GM12878 (cell line): ENCODE measurements around the gene ARL4C. TPM values are rescaled to one million over a fixed set of nuclear protein-coding genes. Genes with fewer than 3 reads are reported as not detected.

Source experiments
- ATAC-seq: fragments of 200-7000 bp; cut with Tn5 transposase; 3 replicates; pipeline ENCODE4 v1.9.1; 2020; ENCODE audit warnings: mild to moderate bottlenecking, moderate library complexity
- BruUV-seq: library from RNA; stranded (reverse); fragments of 400-500 nt; replicated peaks from 2 replicates; lab custom pipeline; 2021; lab: Mats Ljungman, UMichigan
- CTCF ChIA-PET: fragments of 300-600 bp; sonication (Branson Sonifier 250); formaldehyde crosslinking; extraction: SDS; loops from one replicate; lab custom pipeline; 2021; ENCODE audit warnings: inconsistent platforms; lab: Yijun Ruan, JAX
- POLR2A ChIA-PET: fragments of 350-600 bp; formaldehyde crosslinking; extraction: SDS; loops from one replicate; lab custom pipeline; 2021; ENCODE audit warnings: inconsistent platforms; lab: Charles Lee
- RAD21 ChIA-PET: fragments of 300-600 bp; sonication (Branson Sonifier 250); formaldehyde crosslinking; loops from one replicate; lab custom pipeline; 2023; ENCODE audit warnings: antibody characterized with exemption; ENCODE audit not compliant: unreplicated experiment; lab: Charles Lee
- SMC1A ChIA-PET: fragments of 300-600 bp; sonication (Branson Sonifier 250); formaldehyde crosslinking; loops from one replicate; lab custom pipeline; 2023; ENCODE audit not compliant: unreplicated experiment, uncharacterized antibody; lab: Charles Lee
- DNase-seq: peaks from one replicate; pipeline ENCODE4 v3.0.0-alpha.2; 2011; ENCODE audit warnings: low read depth, low spot score
- FAIRE-seq: peaks from 3 replicates; lab custom pipeline; 2011; peaks lifted over from hg19 to GRCh38; lab: Jason Lieb, UNC
- H2AFZ ChIP-seq: 2 replicates; pipeline ENCODE4 v1.6.0; 2011; ENCODE audit warnings: low read depth, low read length, control low read depth; ENCODE audit not compliant: control insufficient read depth
- H3K27ac ChIP-seq: 2 replicates; pipeline ENCODE4 v1.5.1; 2011; ENCODE audit warnings: control low read depth; ENCODE audit not compliant: control insufficient read depth, insufficient read depth
- H3K27me3 ChIP-seq, 2 experiments: replicated peaks in 1 of 2; 2 replicates each; pipeline versions ENCODE4 v1.6.0 to v1.6.1; 2011; ENCODE audit warnings: low read length in 1 of 2; ENCODE audit not compliant: control insufficient read depth in 2 of 2, insufficient read depth in 2 of 2
- H3K36me3 ChIP-seq, 2 experiments: 2 replicates each; pipeline ENCODE4 v1.5.1; 2011; ENCODE audit warnings: low read length in 1 of 2; ENCODE audit not compliant: control insufficient read depth in 2 of 2, insufficient read depth in 2 of 2
- H3K4me1 ChIP-seq: 2 replicates; pipeline ENCODE4 v1.6.1; 2011; ENCODE audit warnings: mild to moderate bottlenecking, low read length, moderate library complexity, mixed read lengths; ENCODE audit not compliant: control insufficient read depth, insufficient read depth
- H3K4me2 ChIP-seq: 2 replicates; pipeline ENCODE4 v1.6.0; 2011; ENCODE audit warnings: control low read depth; ENCODE audit not compliant: control insufficient read depth, insufficient read depth
- H3K4me3 ChIP-seq: fragments of 200-600 bp; sonication (generic); 2 replicates; pipeline ENCODE4 v1.5.1; 2016
- H3K79me2 ChIP-seq: 2 replicates; pipeline ENCODE4 v1.6.0; 2011; ENCODE audit warnings: low read length; ENCODE audit not compliant: control insufficient read depth, insufficient read depth
- H3K9ac ChIP-seq: 2 replicates; pipeline ENCODE4 v1.8.0; 2011; ENCODE audit warnings: low read length, control low read depth, mixed read lengths; ENCODE audit not compliant: control insufficient read depth, insufficient read depth
- H3K9me3 ChIP-seq: replicated peaks from 3 replicates; pipeline ENCODE4 v1.5.1; 2011; ENCODE audit warnings: mild to moderate bottlenecking, low read length; ENCODE audit not compliant: control insufficient read depth, insufficient read depth
- H4K20me1 ChIP-seq: 2 replicates; pipeline ENCODE4 v1.6.0; 2011; ENCODE audit not compliant: control insufficient read depth, insufficient read depth
- ETV6 ChIP-seq, 2 experiments: fragments of 450-650 bp in 1 of 2; IDR thresholded peaks in 1 of 2; conservative IDR thresholded peaks in 1 of 2; 2 replicates each; pipeline ENCODE4 v1.6.1; 2014; ENCODE audit warnings: antibody characterized with exemption in 1 of 2, borderline replicate concordance in 1 of 2, low read depth in 1 of 2, mild to moderate bottlenecking in 1 of 2, moderate library complexity in 1 of 2
- FOS ChIP-seq: IDR thresholded peaks from 3 replicates; pipeline ENCODE4 v1.6.1; 2011; ENCODE audit warnings: borderline replicate concordance; ENCODE audit not compliant: insufficient read length; ENCODE audit errors: extremely low read depth
- KDM1A ChIP-seq: fragments of 200-600 bp; sonication (generic); IDR thresholded peaks from 2 replicates; pipeline ENCODE4 v1.6.1; 2016; ENCODE audit warnings: borderline replicate concordance
- MTA3 ChIP-seq: IDR thresholded peaks from 2 replicates; pipeline ENCODE4 v1.6.1; 2012; ENCODE audit warnings: low read length, inconsistent platforms, borderline replicate concordance
- MYB ChIP-seq: fragments of 150-350 bp; IDR thresholded peaks from 2 replicates; pipeline ENCODE4 v1.6.1; 2014; ENCODE audit warnings: mild to moderate bottlenecking, low read depth, low read length, borderline replicate concordance
- POLR2AphosphoS5 ChIP-seq: IDR thresholded peaks from 2 replicates; pipeline ENCODE4 v1.6.1; 2011; ENCODE audit warnings: mild to moderate bottlenecking, low read length, inconsistent platforms
- RAD51 ChIP-seq: fragments of 450-650 bp; IDR thresholded peaks from 2 replicates; pipeline ENCODE4 v1.6.1; 2016; ENCODE audit warnings: moderate library complexity, mild to moderate bottlenecking, inconsistent platforms
- SREBF2 ChIP-seq: IDR thresholded peaks from 2 replicates; pipeline ENCODE4 v1.6.1; 2012; ENCODE audit warnings: mild to moderate bottlenecking, low read length
- STAT1 ChIP-seq: fragments of 450-650 bp; conservative IDR thresholded peaks from 2 replicates; pipeline ENCODE4 v1.6.1; 2014; ENCODE audit warnings: antibody characterized with exemption, mild to moderate bottlenecking
- STAT3 ChIP-seq: IDR thresholded peaks from 2 replicates; pipeline ENCODE4 v1.6.1; 2011; ENCODE audit warnings: low read depth, low read length, improper control_type of control experiment
- whole genome bisulfite sequencing: methylation state at CpG from one replicate; pipeline ENCODE4 v1.1.6; 2016; ENCODE audit warnings: low lambda C conversion rate; ENCODE audit not compliant: insufficient replicate concordance, insufficient coverage; ENCODE audit errors: missing lambda C conversion rate; 5-methylcytosine and 5-hydroxymethylcytosine counted together
- in situ Hi-C: fragments of 300-500 bp; cut with MboI; formaldehyde crosslinking; loops from 9 replicates; pipeline ENCODE4 v1.14.3; 2018; ENCODE audit warnings: mixed read lengths
- intact Hi-C: fragments of 100-400 bp; cut with micrococcal nuclease; formaldehyde crosslinking; loops from one replicate; pipeline ENCODE4 v1.14.2; 2022; ENCODE audit not compliant: unreplicated experiment
- polyA plus RNA-seq, 11 experiments: library from polyadenylated mRNA; depleted of rRNA in 4 of 11; unstranded in 6 of 11; stranded (reverse) in 5 of 11; fragments of >200 nt; fragmentation: Nextera tagmentation in 4 of 11; fragmentation: Illumina TruSeq in 1 of 11; extraction: Ambion mirVana in 4 of 11; extraction: Trizol in 1 of 11; gene quantifications; 1 replicate in 1 of 11; 2 replicates in 10 of 11; pipeline versions ENCODE4 v1.2.1 to v1.2.3, GENCODE V29; 2011 to 2016; ENCODE audit warnings: inconsistent platforms in 2 of 11, missing spikeins in 2 of 11, low read depth in 1 of 11
- total RNA-seq, 4 experiments: library from RNA; depleted of rRNA in 3 of 4; stranded (reverse); fragments of >200 nt in 3 of 4; fragmentation: Illumina TruSeq in 1 of 4; extraction: Trizol in 1 of 4; gene quantifications; 2 replicates each; pipeline versions ENCODE4 v1.2.1 to v1.2.3, GENCODE V29; 2013 to 2021
- TF ChIP-seq, protein P1 (sequence below): fragments of 450-650 bp; IDR thresholded peaks from 2 replicates; pipeline ENCODE4 v1.6.1; 2016; ENCODE audit warnings: mild to moderate bottlenecking, moderate library complexity, borderline replicate concordance
- TF ChIP-seq, protein P2 (sequence below): IDR thresholded peaks from 2 replicates; pipeline ENCODE4 v1.6.1; 2011; ENCODE audit warnings: low read depth, mild to moderate bottlenecking, low read length, moderate library complexity, borderline replicate concordance; ENCODE audit errors: extremely low read depth
- TF ChIP-seq, protein P3 (sequence below): fragments of 450-650 bp; IDR thresholded peaks from 2 replicates; pipeline ENCODE4 v1.6.1; 2017; ENCODE audit warnings: mild to moderate bottlenecking, low read depth, inconsistent platforms; ENCODE audit not compliant: poor library complexity, severe bottlenecking

ARL4C gene
- total and polyA plus RNA-seq, 10 of the 15 experiments (the other 5 are each of a cell fraction or from before 2014, with no cell fraction given): 0.03 to 0.72 (median 0.06) TPM; not detected in 4

DNA sequence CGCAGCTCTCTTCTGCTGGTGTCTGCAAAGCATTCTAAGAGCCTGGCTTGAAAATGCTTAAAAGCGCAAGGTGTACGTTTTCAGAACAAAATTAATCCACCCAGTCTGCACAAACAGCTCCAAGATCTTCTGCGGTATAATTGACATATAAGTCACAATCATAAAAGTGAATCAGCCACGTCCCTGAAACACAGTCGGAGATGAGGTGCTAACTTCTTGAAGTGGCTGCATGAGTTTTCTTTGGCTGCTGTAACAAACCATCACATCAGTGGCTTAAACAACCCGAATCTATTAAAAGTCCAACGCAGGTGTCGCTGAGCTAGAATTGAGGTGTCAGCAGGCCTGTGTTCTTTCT is 32.6 kb downstream of the ARL4C start (continued):
- TF ChIP-seq, protein P1, sequence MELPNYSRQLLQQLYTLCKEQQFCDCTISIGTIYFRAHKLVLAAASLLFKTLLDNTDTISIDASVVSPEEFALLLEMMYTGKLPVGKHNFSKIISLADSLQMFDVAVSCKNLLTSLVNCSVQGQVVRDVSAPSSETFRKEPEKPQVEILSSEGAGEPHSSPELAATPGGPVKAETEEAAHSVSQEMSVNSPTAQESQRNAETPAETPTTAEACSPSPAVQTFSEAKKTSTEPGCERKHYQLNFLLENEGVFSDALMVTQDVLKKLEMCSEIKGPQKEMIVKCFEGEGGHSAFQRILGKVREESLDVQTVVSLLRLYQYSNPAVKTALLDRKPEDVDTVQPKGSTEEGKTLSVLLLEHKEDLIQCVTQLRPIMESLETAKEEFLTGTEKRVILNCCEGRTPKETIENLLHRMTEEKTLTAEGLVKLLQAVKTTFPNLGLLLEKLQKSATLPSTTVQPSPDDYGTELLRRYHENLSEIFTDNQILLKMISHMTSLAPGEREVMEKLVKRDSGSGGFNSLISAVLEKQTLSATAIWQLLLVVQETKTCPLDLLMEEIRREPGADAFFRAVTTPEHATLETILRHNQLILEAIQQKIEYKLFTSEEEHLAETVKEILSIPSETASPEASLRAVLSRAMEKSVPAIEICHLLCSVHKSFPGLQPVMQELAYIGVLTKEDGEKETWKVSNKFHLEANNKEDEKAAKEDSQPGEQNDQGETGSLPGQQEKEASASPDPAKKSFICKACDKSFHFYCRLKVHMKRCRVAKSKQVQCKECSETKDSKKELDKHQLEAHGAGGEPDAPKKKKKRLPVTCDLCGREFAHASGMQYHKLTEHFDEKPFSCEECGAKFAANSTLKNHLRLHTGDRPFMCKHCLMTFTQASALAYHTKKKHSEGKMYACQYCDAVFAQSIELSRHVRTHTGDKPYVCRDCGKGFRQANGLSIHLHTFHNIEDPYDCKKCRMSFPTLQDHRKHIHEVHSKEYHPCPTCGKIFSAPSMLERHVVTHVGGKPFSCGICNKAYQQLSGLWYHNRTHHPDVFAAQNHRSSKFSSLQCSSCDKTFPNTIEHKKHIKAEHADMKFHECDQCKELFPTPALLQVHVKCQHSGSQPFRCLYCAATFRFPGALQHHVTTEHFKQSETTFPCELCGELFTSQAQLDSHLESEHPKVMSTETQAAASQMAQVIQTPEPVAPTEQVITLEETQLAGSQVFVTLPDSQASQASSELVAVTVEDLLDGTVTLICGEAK: no peak
- TF ChIP-seq, protein P2, sequence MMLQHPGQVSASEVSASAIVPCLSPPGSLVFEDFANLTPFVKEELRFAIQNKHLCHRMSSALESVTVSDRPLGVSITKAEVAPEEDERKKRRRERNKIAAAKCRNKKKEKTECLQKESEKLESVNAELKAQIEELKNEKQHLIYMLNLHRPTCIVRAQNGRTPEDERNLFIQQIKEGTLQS: no peak
- TF ChIP-seq MYB (no peak), MTA3 (no peak), RAD51 (no peak), POLR2AphosphoS5 (no peak)
- TF ChIP-seq, all 136 proteins: peak for 0

DNA sequence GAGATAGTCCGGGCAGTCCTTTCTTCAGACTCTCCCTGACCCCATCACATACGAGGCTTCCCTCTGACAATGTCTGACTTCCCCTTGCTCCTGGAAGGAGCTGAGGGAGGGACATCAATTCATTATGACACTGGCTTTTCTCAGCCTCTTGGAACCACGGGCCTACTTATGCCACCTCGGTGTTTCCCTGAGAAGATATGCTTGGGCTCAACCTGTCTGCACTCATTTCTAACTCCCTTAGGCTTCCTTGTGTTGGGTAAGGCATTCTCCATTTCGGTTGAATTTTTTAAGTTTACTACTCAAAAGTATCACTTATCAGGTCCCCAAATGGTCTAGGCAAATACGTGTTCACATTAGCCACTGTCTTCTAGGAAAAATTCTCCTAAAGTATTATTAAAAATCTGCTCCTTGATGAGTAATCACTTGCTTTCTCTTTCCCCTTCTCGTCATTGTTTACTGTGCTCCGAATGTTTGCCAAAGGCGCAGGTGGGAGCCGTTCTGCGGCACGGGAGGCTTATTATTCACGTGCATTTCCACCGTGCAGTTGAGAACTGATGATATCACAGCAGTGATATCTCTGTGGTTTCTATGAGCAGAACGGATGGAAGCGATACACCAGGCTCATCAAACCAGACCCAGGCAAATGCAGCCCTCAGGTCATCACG is 33.1 kb downstream of the ARL4C start:
- ATAC-seq: no peak
- SMC1A ChIA-PET: no interaction called here

More for the DNA sequence above, 33.1 kb downstream of the ARL4C start:
- no peak overlapping the region for H3K9ac ChIP-seq
- H3K79me2 ChIP-seq: no peaks in the 10 kb centered on the region
- H3K4me3 ChIP-seq: no peak overlapping the region
- ChIA-PET POLR2A (no interaction called here), RAD21 (no interaction called here), CTCF (no interaction called here)
- TF ChIP-seq ETV6 (conservative IDR thresholded peaks at IDR 0.05 in 1 of 2, IDR thresholded peaks at IDR 0.05 in 1 of 2; ENCODE audit: borderline replicate concordance in 1 of 2, low read depth in 1 of 2) (no peak), FOS (no peak), STAT3 (no peak), KDM1A (no peak), SREBF2 (no peak), STAT1 (no peak), POLR2AphosphoS5 (no peak)
- TF ChIP-seq, protein P3, sequence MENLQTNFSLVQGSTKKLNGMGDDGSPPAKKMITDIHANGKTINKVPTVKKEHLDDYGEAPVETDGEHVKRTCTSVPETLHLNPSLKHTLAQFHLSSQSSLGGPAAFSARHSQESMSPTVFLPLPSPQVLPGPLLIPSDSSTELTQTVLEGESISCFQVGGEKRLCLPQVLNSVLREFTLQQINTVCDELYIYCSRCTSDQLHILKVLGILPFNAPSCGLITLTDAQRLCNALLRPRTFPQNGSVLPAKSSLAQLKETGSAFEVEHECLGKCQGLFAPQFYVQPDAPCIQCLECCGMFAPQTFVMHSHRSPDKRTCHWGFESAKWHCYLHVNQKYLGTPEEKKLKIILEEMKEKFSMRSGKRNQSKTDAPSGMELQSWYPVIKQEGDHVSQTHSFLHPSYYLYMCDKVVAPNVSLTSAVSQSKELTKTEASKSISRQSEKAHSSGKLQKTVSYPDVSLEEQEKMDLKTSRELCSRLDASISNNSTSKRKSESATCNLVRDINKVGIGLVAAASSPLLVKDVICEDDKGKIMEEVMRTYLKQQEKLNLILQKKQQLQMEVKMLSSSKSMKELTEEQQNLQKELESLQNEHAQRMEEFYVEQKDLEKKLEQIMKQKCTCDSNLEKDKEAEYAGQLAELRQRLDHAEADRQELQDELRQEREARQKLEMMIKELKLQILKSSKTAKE: no peak
- DNase-seq: no peak
- WGBS: 71% methylated on average over 17 of the region's 17 CpGs
- no peaks in the 10 kb centered on the region for H3K36me3 ChIP-seq
- no peaks in the 10 kb centered on the region; a peak in 1 of 4 replicates for H3K27me3 ChIP-seq
- FAIRE-seq: no peak
- H2AFZ ChIP-seq: no peak overlapping the region
- no TSS peak for BruUV-seq
- H3K27ac ChIP-seq: no peak overlapping the region
- H3K9me3 ChIP-seq: no peaks in the 10 kb centered on the region
- in situ Hi-C loops (no loop called here), intact Hi-C loops (no loop called here)
- no peaks in the 10 kb centered on the region for H3K4me1 ChIP-seq
- H3K4me2 ChIP-seq: no peak overlapping the region
- H4K20me1 ChIP-seq: no peaks in the 10 kb centered on the region
